HG02852 (cell line): ENCODE measurements around the gene FOXP1.

ENCODE experiments used
- ATAC-seq: cut with Tn5 transposase; IDR thresholded peaks from one replicate; pipeline ENCODE4 v1.9.1; 2021; ENCODE audit warnings: mild to moderate bottlenecking, moderate library complexity; ENCODE audit not compliant: unreplicated experiment

Gene FOXP1

DNA sequence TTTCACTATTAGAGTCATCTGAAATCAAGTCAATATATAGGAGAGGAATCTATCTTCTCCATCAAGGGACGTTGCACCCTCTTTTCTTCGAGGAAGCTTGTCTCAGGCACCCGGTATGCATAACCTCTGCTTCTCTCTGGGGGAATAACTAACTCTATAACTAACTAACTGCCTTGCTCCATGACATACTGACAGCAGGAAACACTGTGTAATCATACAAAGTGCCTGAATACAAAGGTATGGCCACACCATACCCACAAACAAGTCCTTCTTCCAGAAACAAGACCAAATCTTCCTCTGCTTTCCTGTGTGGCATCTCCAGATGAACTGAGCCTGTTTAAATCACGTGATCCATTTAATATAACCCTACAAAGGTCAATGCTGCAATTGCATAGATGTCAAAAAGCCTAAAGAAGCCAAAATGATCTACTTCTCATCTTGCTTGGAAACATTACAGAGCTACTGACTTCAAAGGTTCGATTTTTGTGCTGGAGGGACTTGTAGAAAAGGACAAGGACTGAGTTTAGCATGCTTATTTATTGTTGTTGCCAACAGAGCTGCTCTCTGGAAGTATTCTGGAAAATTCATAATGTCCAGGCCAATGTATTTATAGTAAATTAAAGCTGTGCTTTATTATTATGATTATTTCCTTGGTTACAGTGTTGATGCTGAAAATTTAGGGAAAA lies 380.5 kb downstream of the FOXP1 start:
- ATAC-seq, result no peak

DNA sequence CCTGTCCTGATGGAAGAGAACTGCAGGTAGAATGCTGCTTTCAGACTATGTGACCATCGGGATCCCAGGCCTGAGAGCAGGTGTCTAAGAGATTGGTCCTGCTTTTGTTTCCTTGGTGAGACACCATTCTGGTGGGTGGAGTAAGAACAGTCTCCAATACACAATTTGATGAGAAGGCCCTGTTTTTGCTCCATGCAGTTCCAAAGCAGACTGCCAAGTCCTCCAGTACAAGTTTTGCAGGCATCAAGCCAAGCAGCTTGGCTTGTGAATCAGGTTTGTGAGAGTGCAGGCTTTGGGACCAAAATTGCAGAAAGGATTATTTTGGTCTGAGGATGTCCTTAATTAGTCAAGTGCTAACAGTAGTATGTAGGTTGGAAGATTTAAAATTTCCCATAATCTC lies 381.6 kb downstream of the FOXP1 start:
- ATAC-seq, result no peak

DNA sequence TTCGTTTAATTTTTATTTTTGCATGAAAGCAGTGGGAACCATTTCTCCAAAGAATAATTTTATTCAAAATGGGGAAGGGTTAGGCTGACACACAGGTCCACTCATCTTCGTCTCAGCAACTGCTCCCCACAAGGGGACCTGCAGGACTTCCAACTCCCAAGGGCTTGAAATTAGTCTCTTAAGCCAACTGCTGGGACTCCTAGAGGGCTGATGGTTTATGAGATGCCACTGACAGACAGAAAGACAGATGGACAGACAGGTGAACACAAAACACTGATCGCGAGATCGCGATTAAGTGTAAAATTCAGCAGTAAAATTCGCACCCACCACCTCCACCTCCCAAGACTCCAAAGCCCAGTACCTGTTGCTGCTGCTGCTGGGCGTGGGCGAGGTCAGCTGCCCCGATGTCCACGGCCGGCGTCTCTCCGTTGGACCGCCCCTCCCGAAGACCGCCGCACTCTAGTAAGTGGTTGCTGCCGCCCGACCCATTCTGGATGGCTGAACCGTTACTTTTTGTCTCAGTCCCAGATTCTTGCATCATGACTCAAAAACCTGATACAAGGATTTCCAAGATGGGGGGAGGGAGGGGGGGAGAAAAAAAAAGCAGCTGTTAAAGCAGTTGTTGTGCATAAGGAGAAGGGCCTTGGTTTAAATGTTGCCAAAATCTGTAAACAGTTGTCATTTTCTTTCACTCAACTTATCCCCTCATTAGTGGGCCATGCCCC lies 385.5 kb downstream of the FOXP1 start:
- ATAC-seq, result no peak

DNA sequence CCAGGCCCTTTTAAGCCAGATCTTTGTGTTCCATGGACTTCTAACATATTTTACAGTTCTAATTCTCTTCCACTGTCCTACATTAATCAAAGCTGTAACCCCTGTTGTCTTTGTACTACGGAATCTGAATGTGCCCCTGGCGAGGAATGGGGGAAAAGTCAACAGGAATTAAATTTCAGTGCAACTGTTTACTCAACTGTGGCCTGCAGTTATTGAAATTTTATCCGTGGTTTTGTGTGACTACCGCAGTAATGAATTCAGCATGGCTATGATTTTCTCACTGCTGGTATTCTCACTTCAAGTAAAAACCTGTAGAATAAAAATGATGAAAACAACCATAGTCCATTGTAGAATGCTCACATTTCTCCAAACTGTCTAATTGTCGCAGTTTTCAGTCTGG lies 388.0 kb downstream of the FOXP1 start:
- no peak for ATAC-seq

GRCh38 chr3:71194785-71195184 lies 388.7 kb downstream of the FOXP1 start:
- no peak for ATAC-seq

DNA sequence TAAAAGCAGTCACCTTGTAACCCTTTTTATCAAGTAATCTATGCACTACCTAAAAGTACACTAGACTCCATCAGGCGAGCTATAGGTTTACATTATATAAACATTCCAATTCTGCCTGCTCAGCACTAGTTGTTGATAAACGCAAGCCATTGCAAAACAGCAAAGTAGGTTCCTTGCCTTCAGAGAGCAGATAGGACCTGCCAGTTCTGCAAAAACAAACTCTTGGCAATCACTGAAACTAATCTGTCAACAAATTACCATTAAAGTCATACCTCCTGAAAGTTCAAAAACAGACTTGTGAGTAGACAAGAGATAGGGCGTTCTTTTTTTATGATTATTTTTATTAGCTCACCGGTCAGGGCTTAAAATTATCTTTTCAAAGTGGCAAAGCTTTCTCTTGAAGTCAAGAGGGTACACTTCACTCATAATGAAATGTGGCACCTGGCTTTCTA lies 392.5 kb downstream of the FOXP1 start:
- no peak for ATAC-seq

- ATAC-seq, result no peak
Observed at GRCh38 chr3:71189480-71189879, 394.0 kb downstream of the FOXP1 start.

DNA sequence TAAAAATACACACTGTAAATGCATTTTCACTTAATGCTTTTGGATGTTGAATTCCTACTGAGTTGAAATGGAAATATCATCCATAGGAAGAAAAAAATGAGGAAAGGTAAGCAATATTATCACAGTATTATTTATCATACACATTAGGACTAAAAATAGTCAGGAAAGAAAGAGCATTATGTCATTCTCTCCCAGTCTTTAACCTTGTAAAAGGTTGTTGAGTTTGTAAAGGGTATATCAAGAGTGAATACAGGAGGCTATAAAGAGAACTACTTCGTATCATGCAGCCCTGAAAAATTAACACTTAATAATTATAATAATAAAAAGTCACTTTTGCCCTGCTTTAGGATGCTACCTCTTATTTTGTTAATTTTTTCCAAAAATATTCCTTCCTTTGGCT lies 395.8 kb downstream of the FOXP1 start:
- ATAC-seq, result no peak

- ATAC-seq, result no peak
Observed at GRCh38 chr3:71186801-71187200, 396.7 kb downstream of the FOXP1 start.

DNA sequence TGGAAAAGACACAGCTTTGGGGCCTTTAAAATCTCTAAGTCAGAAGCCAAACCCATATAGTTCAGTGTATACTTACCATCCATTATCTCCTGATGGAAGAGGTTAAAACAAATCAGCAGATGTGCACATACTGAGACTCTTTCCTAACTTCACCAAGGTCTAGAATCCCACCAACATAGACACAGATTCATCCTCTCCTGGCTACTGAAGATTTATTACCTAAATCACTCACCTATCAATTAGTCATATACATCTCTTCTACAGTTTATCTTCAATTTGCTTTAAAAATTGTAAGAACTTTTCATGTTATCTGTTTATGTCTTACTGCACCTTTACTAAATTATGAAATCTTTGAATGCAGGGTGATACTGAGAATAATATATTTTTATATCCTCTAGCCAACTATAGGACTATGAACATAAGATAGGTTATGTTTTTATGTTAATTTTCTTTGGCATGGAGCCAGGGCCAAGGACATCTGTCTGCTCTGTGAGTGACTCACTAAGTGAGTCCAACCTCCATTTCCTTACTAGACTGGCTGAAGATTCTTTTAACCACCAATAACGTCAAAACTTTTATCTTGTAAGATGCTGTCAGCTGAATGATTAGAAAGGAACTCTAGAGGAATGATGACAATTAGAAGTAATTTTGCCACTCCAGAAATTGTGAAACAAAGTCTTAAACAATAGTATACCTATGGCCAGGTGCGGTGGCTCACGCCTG lies 397.6 kb downstream of the FOXP1 start:
- no peak for ATAC-seq

GRCh38 chr3:71184252-71184651 lies 399.3 kb downstream of the FOXP1 start:
- ATAC-seq, result no peak

DNA sequence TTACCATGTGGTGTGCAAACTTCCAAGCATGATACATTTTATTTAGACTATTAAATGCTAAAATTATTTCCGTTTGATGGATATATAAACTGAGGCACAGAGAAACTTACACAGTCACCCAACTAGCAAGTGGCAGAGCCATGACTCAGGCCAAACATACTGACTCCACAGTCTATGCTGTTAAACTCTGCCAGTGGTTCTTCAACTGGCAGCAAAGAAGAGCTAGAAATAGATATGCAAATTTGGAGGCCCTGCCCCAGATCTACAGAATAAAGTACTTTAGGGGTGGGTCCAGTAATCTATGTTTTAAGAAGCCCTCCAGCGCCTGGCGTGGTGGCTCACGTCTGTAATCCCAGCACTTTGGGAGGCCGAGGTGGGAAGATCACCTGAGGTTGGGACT lies 400.0 kb downstream of the FOXP1 start:
- no peak for ATAC-seq

DNA sequence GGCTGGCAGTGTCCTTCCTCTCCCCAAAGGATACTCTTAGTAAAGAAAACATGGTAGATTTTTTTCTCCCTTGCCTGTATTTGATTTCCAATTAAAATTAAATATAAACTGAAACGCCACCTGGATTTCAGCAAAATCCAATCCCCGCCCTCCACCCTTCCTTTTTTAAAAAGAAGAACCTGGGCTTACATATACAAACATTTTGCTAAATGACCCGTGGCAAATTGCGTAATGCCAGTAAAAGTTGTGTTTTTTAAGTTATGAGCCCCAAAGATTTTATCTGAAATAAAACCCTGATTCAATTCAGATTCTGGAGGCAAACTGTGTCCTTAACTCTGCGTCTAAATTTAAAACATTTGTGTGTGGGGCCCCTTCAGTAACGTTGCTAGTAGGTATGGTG lies 403.0 kb downstream of the FOXP1 start:
- no peak for ATAC-seq

- ATAC-seq, result no peak
Observed at GRCh38 chr3:71177375-71177774, 406.2 kb downstream of the FOXP1 start.

DNA sequence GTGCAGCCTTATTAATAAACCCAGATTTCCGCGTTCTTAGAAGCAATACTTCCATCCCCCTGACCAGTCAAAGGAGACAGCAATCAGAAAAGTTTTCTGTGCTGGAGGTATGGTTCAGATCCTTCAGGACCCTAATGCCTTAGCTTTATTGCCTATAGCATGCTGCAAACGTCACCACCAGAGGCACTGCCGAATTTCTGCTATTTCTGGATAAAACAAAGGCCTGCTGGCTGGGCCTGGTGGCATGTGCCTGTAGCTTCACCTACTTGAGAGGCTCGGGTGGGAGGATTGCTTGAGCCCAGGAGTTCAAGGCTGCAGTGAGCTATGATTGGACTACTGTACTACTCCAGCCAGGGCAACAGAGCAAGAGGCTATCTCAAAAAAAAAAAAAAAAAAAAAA lies 407.2 kb downstream of the FOXP1 start:
- ATAC-seq, result no peak

DNA sequence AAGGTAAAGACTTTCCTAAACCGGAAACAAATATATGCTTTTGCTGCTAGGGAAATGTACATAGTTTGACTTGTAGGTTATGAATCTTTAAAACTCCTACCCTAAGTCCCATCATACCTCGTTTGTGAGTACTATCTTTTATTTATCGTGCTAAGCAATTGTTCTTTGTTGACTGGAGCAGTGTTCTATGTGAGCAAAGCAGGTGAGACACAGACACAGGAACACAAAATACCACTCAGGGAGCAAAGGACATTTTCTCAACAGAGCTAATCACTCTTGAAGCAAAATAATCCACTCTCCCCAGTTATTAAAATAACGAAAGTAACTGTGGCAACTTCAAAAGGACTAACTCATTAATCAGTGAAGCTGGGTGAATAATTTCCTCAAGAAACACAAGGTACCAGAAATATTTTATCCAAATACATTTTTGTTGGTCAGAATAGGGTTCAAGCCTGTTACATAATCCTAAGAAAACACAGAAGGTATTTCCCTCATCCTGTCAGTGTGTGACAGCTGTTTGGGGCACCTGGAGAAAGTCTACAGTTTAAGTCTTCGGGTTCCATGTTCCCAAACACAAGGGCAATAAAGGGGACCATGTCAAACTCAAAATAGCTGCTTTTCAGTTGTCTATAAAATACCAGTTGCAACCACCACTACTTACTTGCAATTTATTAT lies 407.7 kb downstream of the FOXP1 start:
- ATAC-seq, result no peak

- no peak for ATAC-seq
Observed at GRCh38 chr3:71172951-71173350, 410.6 kb downstream of the FOXP1 start.

DNA sequence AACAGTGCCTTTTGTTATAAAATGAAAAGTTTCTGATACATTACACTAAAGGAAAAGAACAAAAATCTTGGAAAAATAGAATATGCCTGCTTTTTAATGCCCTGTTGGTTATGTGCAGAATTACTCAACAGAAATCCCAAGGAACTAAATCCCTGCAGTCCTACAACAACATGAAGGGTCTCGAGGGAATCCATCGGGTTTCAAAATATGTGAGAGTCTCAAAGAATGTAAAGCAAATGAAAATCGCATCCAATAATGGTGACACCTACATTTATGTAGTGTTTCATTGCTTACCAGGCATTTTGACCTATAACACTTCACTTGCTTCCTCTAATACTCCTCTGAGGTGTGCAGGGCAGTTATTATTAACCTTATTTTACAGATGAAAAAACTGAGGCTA lies 411.3 kb downstream of the FOXP1 start:
- no peak for ATAC-seq

GRCh38 chr3:71171247-71171646 lies 412.3 kb downstream of the FOXP1 start:
- ATAC-seq, result no peak

GRCh38 chr3:71168880-71169411 lies 414.6 kb downstream of the FOXP1 start:
- ATAC-seq, result no peak

- ATAC-seq, result no peak
Observed at GRCh38 chr3:71168121-71168721, 415.3 kb downstream of the FOXP1 start.
